Mesodermal cell (in vitro differentiated cells): Measurements from ENCODE around the gene FN3KRP.

Experiments
- H3K27ac ChIP-seq: 2 replicates; pipeline ENCODE4 v1.7.0; 2013; ENCODE audit warnings: mild to moderate bottlenecking, low read depth, low read length, moderate library complexity; ENCODE audit not compliant: severe bottlenecking
- H3K36me3 ChIP-seq: 2 replicates; pipeline ENCODE4 v1.7.1; 2013; ENCODE audit warnings: mild to moderate bottlenecking, low read length, moderate library complexity; ENCODE audit not compliant: control insufficient read depth, insufficient read depth
- H3K4me1 ChIP-seq: one replicate; pipeline ENCODE4 v1.7.1; 2013; ENCODE audit warnings: mild to moderate bottlenecking, low read length; ENCODE audit not compliant: insufficient read depth, control insufficient read depth, poor library complexity, severe bottlenecking
- H3K4me3 ChIP-seq: 2 replicates; pipeline ENCODE4 v1.7.0; 2013; ENCODE audit warnings: low read length, control low read depth, mild to moderate bottlenecking; ENCODE audit not compliant: insufficient read depth, poor library complexity, severe bottlenecking; ENCODE audit errors: extremely low read depth
- H3K9me3 ChIP-seq: 2 replicates; pipeline ENCODE4 v1.7.1; 2013; ENCODE audit warnings: mild to moderate bottlenecking, low read length, moderate library complexity; ENCODE audit not compliant: control insufficient read depth
- WGBS, 2 experiments: methylation state at CpG; one replicate each; pipeline ENCODE4 v1.1.5; 2013; ENCODE audit warnings: missing lambda C conversion rate in 2 of 2; ENCODE audit not compliant: insufficient coverage in 2 of 2; 5-methylcytosine and 5-hydroxymethylcytosine counted together

Gene FN3KRP

GRCh38 chr17:82775001-82775823, 58.7 kb downstream of the FN3KRP start:
- peaks cover 2% of the 10 kb centered on the region for H3K4me1 ChIP-seq
- H3K27ac ChIP-seq, result no peak overlapping the region
- WGBS, 2 experiments, result 56 to 58% methylated on average over 29 to 31 of the region's 34 CpGs
- no peak overlapping the region for H3K4me3 ChIP-seq
- no peaks in the 10 kb centered on the region for H3K9me3 ChIP-seq
- peaks cover 39% of the 10 kb centered on the region for H3K36me3 ChIP-seq

- peaks cover 31% of the 10 kb centered on the region for H3K36me3 ChIP-seq
- H3K27ac ChIP-seq, result no peak overlapping the region
- no peaks in the 10 kb centered on the region for H3K9me3 ChIP-seq
- no peak overlapping the region for H3K4me3 ChIP-seq
- H3K4me1 ChIP-seq, result peaks cover 3% of the 10 kb centered on the region
- WGBS, 2 experiments, result 95 to 96% methylated on average over 13 of the region's 13 CpGs
These were observed 59.9 kb downstream of the FN3KRP start for GRCh38 chr17:82776454-82776853.
